Activated CD4-positive, CD25-positive, alpha-beta regulatory T cell (primary cell): Measurements from ENCODE around the gene RBMS3.
"Not testable (repeated sequence)": the region's sequence is repeated elsewhere in the genome, so short reads cannot be mapped to it uniquely, and the experiment has no call there.

Experiments
- DNase-seq, 4 experiments: peaks; one replicate each; lab custom pipeline; 2025; lab: John Stamatoyannopoulos, UW

Gene RBMS3

DNA sequence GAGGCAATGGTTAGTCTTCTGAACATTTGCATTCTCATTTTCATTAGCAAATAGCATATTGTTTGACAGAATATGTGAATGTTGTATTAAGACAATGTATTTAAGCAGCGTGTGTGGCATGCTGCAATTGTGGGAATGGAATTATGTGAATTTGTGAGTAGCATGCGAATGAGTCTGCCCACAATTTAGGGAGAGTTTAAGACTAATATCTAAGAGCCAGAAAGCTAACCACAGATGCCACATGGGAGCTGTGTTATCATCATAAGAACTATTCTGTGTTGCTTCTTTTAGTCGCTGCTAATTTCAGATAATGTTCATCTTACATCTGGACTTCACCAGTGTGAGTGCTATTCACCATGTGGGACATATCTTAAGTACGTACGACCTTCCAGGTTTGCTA is 494.5 kb downstream of the RBMS3 start:
- no peak for DNase-seq

- DNase-seq = no peak
Measured at GRCh38 chr3:29777869-29778268, 497.0 kb downstream of the RBMS3 start.

DNA sequence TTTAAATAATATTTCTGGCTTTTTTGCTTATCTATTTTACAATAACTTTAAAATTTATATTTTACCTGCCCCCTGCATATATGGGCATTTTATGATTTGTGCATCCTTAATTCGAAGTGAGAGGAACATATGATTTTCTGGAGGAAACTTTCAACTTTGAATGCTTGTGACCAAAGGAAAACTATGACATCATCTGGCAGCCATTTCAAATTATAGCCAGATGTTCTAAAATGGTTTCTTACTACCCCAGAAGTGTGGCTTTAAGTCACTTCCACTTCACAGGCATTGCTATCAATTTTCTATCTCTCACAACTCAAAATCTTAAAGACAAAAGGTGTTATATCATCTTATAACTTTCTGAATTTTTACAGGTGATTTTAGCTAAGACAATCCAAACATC is 508.8 kb downstream of the RBMS3 start:
- DNase-seq = no peak

- DNase-seq = no peak
Measured at GRCh38 chr3:29796808-29797207, 515.9 kb downstream of the RBMS3 start.

- no peak for DNase-seq
Measured at GRCh38 chr3:29802057-29802456, 521.2 kb downstream of the RBMS3 start.

DNA sequence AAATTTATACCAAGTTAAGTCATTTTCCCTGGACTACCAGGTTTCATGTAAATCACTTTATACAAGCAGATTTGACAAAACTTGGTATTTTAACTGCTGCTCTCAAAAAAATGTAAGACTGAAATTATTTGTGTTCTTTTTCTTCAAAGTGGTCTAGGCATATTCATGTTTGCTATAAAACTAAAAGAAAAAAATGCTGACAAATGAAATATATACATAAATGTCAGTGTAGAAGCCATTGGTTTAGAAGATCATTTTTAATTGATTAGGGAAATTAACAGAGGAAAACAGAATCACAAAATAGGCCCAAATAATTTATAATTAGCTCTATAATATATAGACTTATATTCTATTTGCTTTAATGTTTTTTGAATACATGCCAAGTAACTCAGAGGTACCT is 523.2 kb downstream of the RBMS3 start:
- DNase-seq = no peak

DNA sequence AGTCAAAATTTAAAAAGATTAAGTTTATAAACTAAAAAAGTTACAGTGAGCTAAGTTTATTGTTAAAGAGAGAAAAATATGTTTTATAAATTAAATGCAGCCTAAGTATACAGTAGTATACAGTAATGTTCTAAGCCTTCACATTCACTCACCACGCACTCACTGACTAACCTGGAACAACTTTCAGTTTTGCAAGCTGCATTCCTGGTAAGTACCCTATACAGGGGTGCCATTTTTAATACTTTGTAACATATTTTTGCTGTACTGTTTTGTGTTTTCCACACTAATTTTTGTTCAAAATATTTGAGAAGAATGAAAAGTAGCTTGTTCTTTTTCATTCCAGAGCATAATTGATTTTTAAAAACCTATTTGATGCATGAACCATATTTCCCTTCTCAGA is 524.9 kb downstream of the RBMS3 start:
- no peak for DNase-seq

DNA sequence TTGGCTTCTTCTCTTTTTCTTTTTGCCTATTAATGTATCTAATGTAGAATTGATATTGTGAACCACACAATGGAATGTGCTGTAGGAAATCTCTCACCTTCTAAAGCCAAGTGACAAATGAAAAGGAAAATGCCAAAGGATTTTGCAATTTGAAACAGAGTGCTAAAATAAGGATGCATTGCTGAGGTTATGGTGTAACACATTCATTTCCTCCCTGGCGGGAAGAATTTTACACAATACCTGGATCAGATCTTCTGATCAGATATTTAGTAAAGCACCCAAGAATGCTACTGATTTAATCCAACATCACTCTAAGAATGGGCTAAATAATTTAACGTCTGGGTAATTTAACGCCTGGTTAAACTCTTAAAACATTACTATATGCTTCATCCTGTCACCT is 527.5 kb downstream of the RBMS3 start:
- DNase-seq = not testable (repeated sequence)

DNA sequence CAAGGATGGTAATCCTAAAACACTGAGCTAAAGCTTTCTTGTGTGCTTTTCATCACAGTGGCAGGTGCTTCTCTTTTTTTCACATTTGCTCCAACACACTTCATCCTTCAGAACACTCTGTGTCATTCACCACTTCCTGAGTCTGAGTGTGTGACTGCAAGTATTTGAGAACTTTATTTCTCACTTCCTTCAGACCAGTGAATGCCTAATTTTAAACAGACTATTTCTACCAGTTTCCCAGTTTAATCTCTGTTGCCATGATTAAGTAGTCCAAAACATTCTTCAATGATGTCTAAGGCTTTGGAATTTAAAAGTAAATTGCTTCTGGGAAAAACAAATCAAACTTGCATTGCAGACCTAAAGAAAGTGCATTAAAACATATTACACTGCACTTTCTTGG is 541.2 kb downstream of the RBMS3 start:
- no peak for DNase-seq

GRCh38 chr3:29823233-29823632 is 542.4 kb downstream of the RBMS3 start:
- no peak for DNase-seq

DNA sequence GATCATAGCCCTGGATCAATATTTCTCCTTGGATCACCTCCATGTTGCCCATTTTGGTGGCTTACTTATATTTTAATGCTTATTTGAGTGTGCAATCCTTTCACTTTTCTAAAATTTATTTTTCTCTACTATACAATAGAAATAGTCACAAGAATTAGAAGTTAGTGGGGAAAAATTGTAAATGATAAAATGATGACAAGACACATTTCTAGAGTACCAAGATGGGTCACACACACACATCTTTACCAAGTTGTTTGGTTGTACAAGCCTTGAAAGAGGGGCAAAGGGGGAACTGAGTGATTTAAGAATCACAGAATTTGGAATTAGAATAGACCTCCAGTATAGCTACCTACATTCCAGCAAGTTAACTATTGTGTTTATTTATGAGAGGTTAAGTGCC is 545.8 kb downstream of the RBMS3 start:
- DNase-seq = no peak

DNA sequence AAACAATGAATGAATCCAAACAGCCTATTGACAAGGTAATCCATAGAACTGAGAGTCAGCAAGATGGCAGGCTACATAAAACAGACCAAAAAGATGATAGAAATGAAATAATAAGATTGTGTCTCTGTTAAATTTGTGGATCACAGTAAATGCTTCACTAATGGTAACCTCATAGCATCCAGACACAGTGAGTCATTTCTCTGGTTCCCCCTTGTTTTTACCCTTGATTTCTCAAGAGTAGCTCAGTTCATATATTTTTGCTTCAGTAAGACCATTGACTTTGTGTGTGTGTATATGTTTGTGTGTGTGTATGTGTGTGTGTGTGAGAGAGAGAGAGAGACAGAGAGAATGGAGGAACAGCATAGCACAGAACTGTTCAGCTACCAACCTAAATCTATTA is 546.9 kb downstream of the RBMS3 start:
- no peak for DNase-seq

GRCh38 chr3:29829340-29829739 is 548.5 kb downstream of the RBMS3 start:
- no peak for DNase-seq

GRCh38 chr3:29850641-29851040 is 569.8 kb downstream of the RBMS3 start:
- DNase-seq = no peak

GRCh38 chr3:29852767-29853166 is 571.9 kb downstream of the RBMS3 start:
- no peak for DNase-seq

GRCh38 chr3:29853841-29854397 is 573.0 kb downstream of the RBMS3 start:
- no peak for DNase-seq

- no peak for DNase-seq
Measured at GRCh38 chr3:29854821-29855220, 574.0 kb downstream of the RBMS3 start.

- no peak for DNase-seq
Measured at GRCh38 chr3:29859726-29860270, 578.9 kb downstream of the RBMS3 start.

DNA sequence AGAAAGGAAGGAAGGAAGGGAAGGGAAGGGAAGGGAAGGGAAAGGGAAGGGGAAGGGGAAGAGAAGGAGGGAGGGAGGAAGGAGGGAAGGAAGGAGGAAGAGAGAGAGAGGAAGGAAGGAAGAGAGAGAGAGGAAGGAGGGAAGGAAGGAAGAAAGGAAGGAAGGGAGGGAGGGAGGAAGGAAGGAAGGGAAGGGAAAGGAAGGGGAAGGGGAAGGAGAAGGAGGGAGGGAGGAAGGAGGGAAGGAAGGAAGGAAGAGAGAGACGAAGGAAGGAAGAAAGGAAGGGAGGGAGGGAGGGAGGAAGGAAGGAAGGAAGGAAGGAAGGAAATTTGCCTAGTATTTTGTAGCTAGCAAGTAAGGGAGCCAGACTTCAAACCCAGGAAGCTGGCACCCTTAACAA is 583.9 kb downstream of the RBMS3 start:
- DNase-seq = no peak

DNA sequence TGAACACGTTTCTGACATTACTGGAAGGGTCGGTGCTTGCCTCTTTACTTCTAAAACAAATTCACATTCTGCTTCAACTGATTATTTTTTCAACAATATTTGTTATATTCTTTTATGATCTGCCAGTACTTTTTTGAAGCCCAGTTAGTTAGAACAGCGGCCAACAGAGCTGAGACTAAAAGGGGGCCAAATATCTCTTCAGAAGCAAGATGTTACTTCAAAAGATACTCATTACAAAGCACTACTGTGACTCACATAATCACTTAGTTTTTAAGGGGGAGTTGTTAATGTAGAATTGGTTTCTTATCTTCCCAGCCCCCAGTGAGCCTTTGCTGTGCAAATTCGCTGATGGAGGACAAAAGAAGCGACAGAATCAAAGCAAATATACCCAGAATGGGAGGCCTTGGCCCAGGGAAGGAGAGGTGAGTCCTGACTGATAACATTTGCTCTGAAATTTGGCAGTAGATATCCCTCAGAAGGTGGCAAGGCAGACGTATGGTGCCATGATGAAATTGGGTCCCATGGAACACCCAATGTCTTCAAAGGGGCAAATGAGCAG is 587.8 kb downstream of the RBMS3 start:
- no peak for DNase-seq

GRCh38 chr3:29870136-29870535 is 589.3 kb downstream of the RBMS3 start:
- no peak for DNase-seq

DNA sequence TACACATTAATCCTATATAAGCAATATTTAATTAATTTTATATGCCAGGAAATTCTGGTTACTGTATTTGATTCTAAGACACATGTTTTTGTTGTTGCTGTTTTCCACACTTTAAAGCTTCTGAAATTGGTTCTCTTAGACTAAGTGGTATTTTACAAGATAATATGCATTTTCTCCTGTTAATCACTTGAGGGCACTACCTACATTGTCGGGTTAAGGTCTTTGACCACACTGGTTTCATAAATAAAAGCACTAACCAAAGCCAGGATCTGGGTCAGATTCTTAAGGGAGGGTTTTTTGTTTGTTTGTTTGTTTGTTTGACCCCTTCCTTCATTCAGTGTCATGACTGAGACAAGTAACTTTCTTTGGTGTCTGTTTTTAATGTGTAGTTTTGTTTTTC is 590.2 kb downstream of the RBMS3 start:
- no peak for DNase-seq

DNA sequence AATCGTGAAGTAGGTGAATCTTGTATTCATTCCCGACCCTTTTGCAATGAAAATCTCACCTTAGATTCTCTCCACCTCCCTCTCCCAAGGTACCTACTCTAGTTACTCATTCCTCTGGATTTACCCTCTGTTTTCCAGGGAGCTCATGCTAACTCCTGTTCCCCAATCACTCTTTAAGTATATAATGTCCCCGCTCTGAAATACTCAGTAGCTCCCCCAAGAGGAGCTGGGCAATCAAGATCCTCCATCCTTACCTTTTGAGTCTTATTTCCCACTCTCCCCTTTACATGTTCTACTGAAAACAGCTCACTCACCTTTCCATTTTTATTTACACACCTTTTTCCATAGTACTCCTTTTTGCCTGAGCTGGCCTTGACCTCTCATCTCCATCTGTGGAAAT is 599.9 kb downstream of the RBMS3 start:
- DNase-seq = no peak

- no peak for DNase-seq
Measured at GRCh38 chr3:29887451-29887850, 606.6 kb downstream of the RBMS3 start.
